ENCODE measurements around the gene CENPU. TPM values are rescaled to one million over a fixed set of nuclear protein-coding genes. Genes with fewer than 3 reads are reported as not detected.

The CENPU gene
- total and polyA plus RNA-seq, 2 of the 8 experiments (the other 6 are each of a cell fraction or from before 2014, with no cell fraction given), result 32.1 to 122 TPM

- TF ChIP-seq CTBP2 (IDR thresholded peaks at IDR 0.05; ENCODE audit: borderline replicate concordance, insufficient read depth, insufficient read length, low read length), result no peak
- TF ChIP-seq MAX (IDR thresholded peaks at IDR 0.05), result no peak
- no peak for TF ChIP-seq CREB1 (IDR thresholded peaks at IDR 0.05)
- no peak for TF ChIP-seq USF2 (IDR thresholded peaks at IDR 0.05; ENCODE audit: low read length)
- no peak for TF ChIP-seq JUN (IDR thresholded peaks at IDR 0.05; ENCODE audit: low read depth, low read length)
Observed at GRCh38 chr4:184713887-184714286, 20.0 kb downstream of the CENPU start (continued).

Measured in H1 (cell line).